ENCODE data around the gene PPP3CB. TPM values are rescaled to one million over a fixed set of nuclear protein-coding genes. Genes with fewer than 3 reads are reported as not detected.

Gene PPP3CB
- total and polyA plus RNA-seq, 2 experiments from 2014 or later: 11.8 to 41.4 TPM

DNA sequence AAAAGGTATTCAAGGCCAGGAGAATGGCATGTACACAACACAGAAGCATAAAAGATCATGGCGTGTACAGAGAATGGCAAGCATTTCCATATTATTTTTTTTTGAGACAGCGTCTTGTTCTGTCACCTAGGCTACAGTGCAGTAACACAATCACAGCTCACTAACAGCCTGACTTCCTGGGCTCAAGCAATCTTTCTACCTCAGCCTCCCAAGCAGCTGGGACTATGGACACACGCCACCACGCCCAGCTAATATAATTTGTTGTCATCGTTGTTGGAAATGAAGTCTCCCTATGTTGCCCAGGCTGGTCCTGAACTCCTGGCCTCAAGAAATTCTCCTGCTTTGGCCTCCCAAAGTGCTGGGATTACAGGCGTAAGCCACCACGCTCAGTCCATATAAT, 109.2 kb downstream of the PPP3CB start:
- Histone ChIP-seq H3K27me3 (no peaks in the 10 kb centered on the region), H4K20me1 (ENCODE audit: insufficient read depth, poor library complexity, severe bottlenecking) (no peaks in the 10 kb centered on the region), H3K4me2 (no peak overlapping the region), H2AFZ (no peak overlapping the region), H3K9me2 (replicated peaks; ENCODE audit: insufficient read depth) (no peaks in the 10 kb centered on the region), H3K9me3 (ENCODE audit: low read depth) (no peaks in the 10 kb centered on the region), H3K79me2 (no peaks in the 10 kb centered on the region), H3K4me1 (ENCODE audit: insufficient read depth) (no peaks in the 10 kb centered on the region), H3K27ac (no peak overlapping the region), H3K4me3 (no peak overlapping the region), H3K36me3 (replicated peaks; ENCODE audit: insufficient read depth, low read depth) (no peaks in the 10 kb centered on the region)
- WGBS (ENCODE audit: low lambda C conversion rate, missing lambda C conversion rate): 98% methylated on average over 7 of the region's 7 CpGs
- no peak for DNase-seq (ENCODE audit: low spot score)
- TF ChIP-seq EZH2phosphoT487 (IDR thresholded peaks at IDR 0.05; ENCODE audit: low read depth, severe bottlenecking, unreplicated experiment): no peak
- TF ChIP-seq CTCF (IDR thresholded peaks at IDR 0.05; ENCODE audit: poor library complexity): no peak
- TF ChIP-seq EZH2 (IDR thresholded peaks at IDR 0.05; ENCODE audit: borderline replicate concordance): no peak

Small RNA genes lying within 50 kb of the gene (small RNA-seq; reads per million reads assigned to genes)
- not detected for gene RNU6-883P

Other genes with a start within 250 kb of the PPP3CB start
- 24.5 and 27.2 TPM in 2 replicates for gene DNAJC9, start 248.8 kb downstream of the PPP3CB start, total RNA-seq
- 16.3 and 17.8 TPM in 2 replicates for gene DNAJC9, start 248.8 kb downstream of the PPP3CB start, polyA plus RNA-seq
- 57.0 and 58.7 TPM in 2 replicates for gene MRPS16, start 243.4 kb downstream of the PPP3CB start, total RNA-seq
- 94.8 and 105 TPM in 2 replicates for gene MRPS16, start 243.4 kb downstream of the PPP3CB start, polyA plus RNA-seq
- 1.8 and 3.9 TPM in 2 replicates for gene CFAP70, start 137.2 kb downstream of the PPP3CB start, total RNA-seq
- gene CFAP70, start 137.2 kb downstream of the PPP3CB start, polyA plus RNA-seq: 1.2 and 1.6 TPM in 2 replicates
- gene ANXA7, start 82.0 kb downstream of the PPP3CB start, total RNA-seq: 88.8 and 90.7 TPM in 2 replicates
- 63.0 and 88.8 TPM in 2 replicates for gene ANXA7, start 82.0 kb downstream of the PPP3CB start, polyA plus RNA-seq
- gene MSS51, start 62.5 kb downstream of the PPP3CB start, total RNA-seq: 1.2 and 1.6 TPM in 2 replicates
- gene MSS51, start 62.5 kb downstream of the PPP3CB start, polyA plus RNA-seq: 0.48 and 0.74 TPM in 2 replicates
- 61.6 and 83.4 TPM in 2 replicates for gene USP54, start 95.3 kb upstream of the PPP3CB start, total RNA-seq
- 13.2 and 19.4 TPM in 2 replicates for gene USP54, start 95.3 kb upstream of the PPP3CB start, polyA plus RNA-seq
- 0.20 and 0.50 TPM in 2 replicates for gene MYOZ1, start 145.4 kb upstream of the PPP3CB start, total RNA-seq
- 0.44 and 1.3 TPM in 2 replicates for gene MYOZ1, start 145.4 kb upstream of the PPP3CB start, polyA plus RNA-seq
- gene SYNPO2L, start 160.0 kb upstream of the PPP3CB start, total RNA-seq: not detected in 2 replicates
- 0.40 TPM in 1 of 2 replicates, not detected in the other for gene SYNPO2L, start 160.0 kb upstream of the PPP3CB start, polyA plus RNA-seq
- gene AGAP5, start 202.1 kb upstream of the PPP3CB start, total RNA-seq: 3.6 and 5.5 TPM in 2 replicates
- 1.9 and 2.4 TPM in 2 replicates for gene AGAP5, start 202.1 kb upstream of the PPP3CB start, polyA plus RNA-seq
- 59.4 and 60.2 TPM in 2 replicates for gene SEC24C, start 248.3 kb upstream of the PPP3CB start, total RNA-seq
- gene SEC24C, start 248.3 kb upstream of the PPP3CB start, polyA plus RNA-seq: 46.8 and 47.6 TPM in 2 replicates